H9 (cell line): Measurements from ENCODE around the gene TYSND1. TPM values are rescaled to one million over a fixed set of nuclear protein-coding genes. Genes with fewer than 3 reads are reported as not detected.

Experiments used
- DNase-seq: peaks from one replicate; pipeline ENCODE4 v3.0.0-alpha.2; 2017
- H2AFZ ChIP-seq: one replicate; pipeline ENCODE4 v1.6.1; 2013; ENCODE audit warnings: mild to moderate bottlenecking, low read length, control low read depth, moderate library complexity
- H2AK5ac ChIP-seq: 2 replicates; pipeline ENCODE4 v1.6.1; 2013; ENCODE audit warnings: low read length, control low read depth, mixed read lengths; ENCODE audit not compliant: insufficient read length
- H2BK120ac ChIP-seq: one replicate; pipeline ENCODE4 v1.6.1; 2013; ENCODE audit warnings: low read depth, mild to moderate bottlenecking, low read length, control low read depth, inconsistent platforms; ENCODE audit not compliant: poor library complexity, severe bottlenecking
- H2BK12ac ChIP-seq: 2 replicates; pipeline ENCODE4 v1.6.1; 2013; ENCODE audit warnings: low read length, control low read depth, mixed read lengths, low read depth; ENCODE audit not compliant: insufficient read length
- H2BK15ac ChIP-seq: 2 replicates; pipeline ENCODE4 v1.6.1; 2013; ENCODE audit warnings: low read depth, low read length, control low read depth
- H2BK20ac ChIP-seq: one replicate; pipeline ENCODE4 v1.6.1; 2013; ENCODE audit warnings: low read depth, mild to moderate bottlenecking, low read length, control low read depth, inconsistent platforms; ENCODE audit not compliant: poor library complexity, severe bottlenecking
- H2BK5ac ChIP-seq: 2 replicates; pipeline ENCODE4 v1.6.1; 2013; ENCODE audit warnings: low read length, control low read depth, mixed read lengths; ENCODE audit not compliant: insufficient read length
- H3K14ac ChIP-seq: 2 replicates; pipeline ENCODE4 v1.6.1; 2013; ENCODE audit warnings: low read length, control low read depth; ENCODE audit not compliant: insufficient read depth
- H3K18ac ChIP-seq: 2 replicates; pipeline ENCODE4 v1.6.1; 2013; ENCODE audit warnings: low read depth, mild to moderate bottlenecking, mixed read lengths, low read length, control low read depth; ENCODE audit not compliant: insufficient read length
- H3K23ac ChIP-seq: 2 replicates; pipeline ENCODE4 v1.6.1; 2013; ENCODE audit warnings: low read length, control low read depth, mixed read lengths, low read depth; ENCODE audit not compliant: insufficient read length
- H3K23me2 ChIP-seq: 2 replicates; pipeline ENCODE4 v1.6.1; 2013; ENCODE audit warnings: low read depth, mild to moderate bottlenecking, mixed read lengths, low read length, control low read depth; ENCODE audit not compliant: insufficient read length, poor library complexity, severe bottlenecking
- H3K27ac ChIP-seq: 2 replicates; pipeline ENCODE4 v1.5.1; 2013; ENCODE audit warnings: low read length, control low read depth, mixed read lengths, low read depth; ENCODE audit not compliant: insufficient read length
- H3K27me3 ChIP-seq: 2 replicates; pipeline ENCODE4 v1.6.1; 2013; ENCODE audit warnings: low read length, control low read depth, inconsistent platforms; ENCODE audit not compliant: insufficient read depth
- H3K4ac ChIP-seq: 2 replicates; pipeline ENCODE4 v1.6.1; 2013; ENCODE audit warnings: low read depth, mild to moderate bottlenecking, control low read depth, inconsistent platforms, low read length, moderate library complexity
- H3K4me1 ChIP-seq: 2 replicates; pipeline ENCODE4 v1.6.1; 2013; ENCODE audit warnings: low read length, control low read depth, inconsistent platforms; ENCODE audit not compliant: insufficient read depth
- H3K4me2 ChIP-seq: 2 replicates; pipeline ENCODE4 v1.6.1; 2013; ENCODE audit warnings: low read length, control low read depth, mixed read lengths; ENCODE audit not compliant: insufficient read length, insufficient read depth
- H3K56ac ChIP-seq: 2 replicates; pipeline ENCODE4 v1.6.1; 2013; ENCODE audit warnings: low read depth, mild to moderate bottlenecking, mixed read lengths, low read length, control low read depth; ENCODE audit not compliant: insufficient read length
- H3K79me1 ChIP-seq: 2 replicates; pipeline ENCODE4 v1.6.1; 2013; ENCODE audit warnings: low read depth, mild to moderate bottlenecking, moderate library complexity, low read length, control low read depth, inconsistent platforms; ENCODE audit not compliant: insufficient read depth, poor library complexity, severe bottlenecking
- H3K79me2 ChIP-seq: 2 replicates; pipeline ENCODE4 v1.6.1; 2013; ENCODE audit warnings: low read length, control low read depth, inconsistent platforms; ENCODE audit not compliant: insufficient read depth
- H3K9ac ChIP-seq: 2 replicates; pipeline ENCODE4 v1.6.1; 2013; ENCODE audit warnings: low read length, control low read depth, mixed read lengths; ENCODE audit not compliant: insufficient read length; ENCODE audit errors: extremely low read depth
- H3K9me3 ChIP-seq: one replicate; pipeline ENCODE4 v1.6.1; 2013; ENCODE audit warnings: low read depth, low read length, inconsistent platforms; ENCODE audit not compliant: control insufficient read depth
- H3T11ph ChIP-seq: one replicate; pipeline ENCODE4 v1.6.1; 2013; ENCODE audit warnings: mild to moderate bottlenecking, low read length, control low read depth, inconsistent platforms
- H4K20me1 ChIP-seq: one replicate; pipeline ENCODE4 v1.6.1; 2013; ENCODE audit not compliant: control insufficient read depth, insufficient read length, insufficient read depth
- H4K5ac ChIP-seq: 2 replicates; pipeline ENCODE4 v1.6.1; 2013; ENCODE audit warnings: low read depth, mild to moderate bottlenecking, mixed read lengths, low read length, control low read depth; ENCODE audit not compliant: insufficient read length
- H4K8ac ChIP-seq: replicated peaks from 2 replicates; pipeline ENCODE4 v1.6.1; 2013; ENCODE audit warnings: low read length, control low read depth, mixed read lengths, low read depth; ENCODE audit not compliant: insufficient read length
- H4K91ac ChIP-seq: 2 replicates; pipeline ENCODE4 v1.6.1; 2013; ENCODE audit warnings: low read depth, mild to moderate bottlenecking, moderate library complexity, mixed read lengths, low read length, control low read depth; ENCODE audit not compliant: insufficient read length
- H3K27ac Mint-ChIP-seq, 3 experiments: 2 replicates in 2 of 3; 3 replicates in 1 of 3; pipeline ENCODE4 v1.8.0; 2020 to 2021; ENCODE audit warnings: mixed read lengths in 3 of 3, mild to moderate bottlenecking in 1 of 3, moderate library complexity in 1 of 3
- H3K27me3 Mint-ChIP-seq: 2 replicates; pipeline ENCODE4 v1.8.0; 2021; ENCODE audit warnings: low read depth, mild to moderate bottlenecking, moderate library complexity, mixed read lengths
- H3K36me3 Mint-ChIP-seq, 3 experiments: 2 replicates in 2 of 3; 3 replicates in 1 of 3; pipeline ENCODE4 v1.8.0; 2020 to 2021; ENCODE audit warnings: low read depth in 3 of 3, mixed read lengths in 3 of 3; ENCODE audit not compliant: insufficient read depth in 1 of 3
- H3K4me1 Mint-ChIP-seq, 2 experiments: 2 replicates each; pipeline ENCODE4 v1.8.0; 2020; ENCODE audit warnings: mixed read lengths in 2 of 2
- H3K4me3 Mint-ChIP-seq, 2 experiments: 2 replicates in 1 of 2; 3 replicates in 1 of 2; pipeline ENCODE4 v1.8.0; 2020 to 2021; ENCODE audit warnings: mild to moderate bottlenecking in 2 of 2, mixed read lengths in 2 of 2, moderate library complexity in 1 of 2
- H3K9me3 Mint-ChIP-seq, 2 experiments: 2 replicates in 1 of 2; 3 replicates in 1 of 2; pipeline ENCODE4 v1.8.0; 2020; ENCODE audit warnings: mild to moderate bottlenecking in 2 of 2, mixed read lengths in 2 of 2, moderate library complexity in 1 of 2
- WGBS: extraction: QIAGEN DNeasy Blood & Tissue Kit; methylation state at CpG from one replicate; pipeline ENCODE4 v1.1.7; 2013; ENCODE audit warnings: missing lambda C conversion rate, low lambda C conversion rate, mixed read lengths; ENCODE audit not compliant: insufficient read length; ENCODE audit errors: extremely low coverage; 5-methylcytosine and 5-hydroxymethylcytosine counted together
- total RNA-seq: library from RNA; stranded (reverse); gene quantifications from 2 replicates; pipeline ENCODE4 v1.2.1, GENCODE V29; 2021
- TF ChIP-seq, protein P1 (sequence below): fragments of 200-600 bp; sonication (generic); conservative IDR thresholded peaks from 3 replicates; pipeline ENCODE4 v1.8.0; 2021; ENCODE audit warnings: antibody characterized with exemption, mild to moderate bottlenecking

Gene TYSND1
- total RNA-seq, 1 experiment from 2014 or later, result 12.8 TPM

DNA sequence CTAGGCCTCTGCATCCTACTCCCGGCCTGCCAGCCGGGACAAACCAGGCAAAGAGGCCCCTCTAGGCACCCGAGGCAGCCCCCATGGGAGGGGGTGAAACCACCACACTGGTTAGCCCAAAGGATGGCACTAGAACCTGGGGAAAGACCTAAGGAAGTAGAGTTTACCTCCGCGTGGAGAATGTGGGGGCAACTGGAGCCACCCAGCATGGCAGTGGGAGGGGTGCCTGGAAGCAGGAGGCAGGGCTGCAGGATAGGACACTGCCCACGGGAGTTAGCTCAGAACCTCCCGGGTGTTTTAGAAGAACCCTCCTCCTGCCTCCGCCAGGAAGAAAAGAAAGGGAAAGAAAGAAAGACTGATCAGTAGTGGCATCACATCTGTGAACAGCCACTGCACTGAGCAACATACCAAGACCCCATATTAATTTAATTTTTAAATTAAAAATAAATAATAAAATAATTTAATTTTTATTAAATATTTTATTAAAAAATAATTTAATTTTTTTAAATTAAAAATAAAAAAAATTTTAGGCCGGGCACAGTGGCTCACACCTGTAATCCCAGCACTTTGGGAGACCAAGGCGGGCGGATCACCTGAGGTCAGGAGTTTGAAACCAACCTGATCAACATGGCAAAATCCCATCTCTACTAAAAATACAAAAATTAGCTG lies 25.1 kb downstream of the TYSND1 start:
- WGBS, result no CpG with 5 or more reads among the region's 11 CpGs
- Histone ChIP-seq H4K20me1 (no peaks in the 10 kb centered on the region), H2AK5ac (no peak overlapping the region), H3K4ac (no peak overlapping the region), H2BK20ac (no peak overlapping the region), H3K79me1 (no peaks in the 10 kb centered on the region), H4K5ac (no peak overlapping the region), H3K27ac (no peak overlapping the region), H3K4me2 (no peak overlapping the region), H3K56ac (no peak overlapping the region), H3K23ac (no peak overlapping the region), H3K23me2 (no peaks in the 10 kb centered on the region), H3K9me3 (no peaks in the 10 kb centered on the region), H4K91ac (no peak overlapping the region), H3K18ac (no peak overlapping the region), H3K79me2 (no peaks in the 10 kb centered on the region), H2BK15ac (no peak overlapping the region; the same call in 1 of the 2 replicates), H2BK120ac (no peak overlapping the region), H3K9ac (no peak overlapping the region), H3T11ph (no peak overlapping the region), H3K27me3 (no peaks in the 10 kb centered on the region), H2AFZ (no peak overlapping the region), H3K4me1 (no peaks in the 10 kb centered on the region), H2BK5ac (no peak overlapping the region), H4K8ac (no peak overlapping the region), H3K14ac (no peak overlapping the region), H2BK12ac (no peak overlapping the region)
- Mint-ChIP-seq H3K9me3 (peaks cover 0 to 2% of the 10 kb centered on the region in 2 experiments; a peak in 2 of 5 replicates), H3K4me1 (peaks cover 0 to 3% of the 10 kb centered on the region in 2 experiments; a peak in 3 of 4 replicates), H3K27me3 (no peaks in the 10 kb centered on the region; the same call in 1 of the 2 replicates), H3K36me3 (no peaks in the 10 kb centered on the region), H3K4me3 (no peak overlapping the region), H3K27ac (no peak overlapping the region)
- TF ChIP-seq, protein P1, sequence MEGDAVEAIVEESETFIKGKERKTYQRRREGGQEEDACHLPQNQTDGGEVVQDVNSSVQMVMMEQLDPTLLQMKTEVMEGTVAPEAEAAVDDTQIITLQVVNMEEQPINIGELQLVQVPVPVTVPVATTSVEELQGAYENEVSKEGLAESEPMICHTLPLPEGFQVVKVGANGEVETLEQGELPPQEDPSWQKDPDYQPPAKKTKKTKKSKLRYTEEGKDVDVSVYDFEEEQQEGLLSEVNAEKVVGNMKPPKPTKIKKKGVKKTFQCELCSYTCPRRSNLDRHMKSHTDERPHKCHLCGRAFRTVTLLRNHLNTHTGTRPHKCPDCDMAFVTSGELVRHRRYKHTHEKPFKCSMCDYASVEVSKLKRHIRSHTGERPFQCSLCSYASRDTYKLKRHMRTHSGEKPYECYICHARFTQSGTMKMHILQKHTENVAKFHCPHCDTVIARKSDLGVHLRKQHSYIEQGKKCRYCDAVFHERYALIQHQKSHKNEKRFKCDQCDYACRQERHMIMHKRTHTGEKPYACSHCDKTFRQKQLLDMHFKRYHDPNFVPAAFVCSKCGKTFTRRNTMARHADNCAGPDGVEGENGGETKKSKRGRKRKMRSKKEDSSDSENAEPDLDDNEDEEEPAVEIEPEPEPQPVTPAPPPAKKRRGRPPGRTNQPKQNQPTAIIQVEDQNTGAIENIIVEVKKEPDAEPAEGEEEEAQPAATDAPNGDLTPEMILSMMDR, result no peak
- DNase-seq, result no peak
